Measurements from ENCODE around the gene PPM1H.

Gene PPM1H

DNA sequence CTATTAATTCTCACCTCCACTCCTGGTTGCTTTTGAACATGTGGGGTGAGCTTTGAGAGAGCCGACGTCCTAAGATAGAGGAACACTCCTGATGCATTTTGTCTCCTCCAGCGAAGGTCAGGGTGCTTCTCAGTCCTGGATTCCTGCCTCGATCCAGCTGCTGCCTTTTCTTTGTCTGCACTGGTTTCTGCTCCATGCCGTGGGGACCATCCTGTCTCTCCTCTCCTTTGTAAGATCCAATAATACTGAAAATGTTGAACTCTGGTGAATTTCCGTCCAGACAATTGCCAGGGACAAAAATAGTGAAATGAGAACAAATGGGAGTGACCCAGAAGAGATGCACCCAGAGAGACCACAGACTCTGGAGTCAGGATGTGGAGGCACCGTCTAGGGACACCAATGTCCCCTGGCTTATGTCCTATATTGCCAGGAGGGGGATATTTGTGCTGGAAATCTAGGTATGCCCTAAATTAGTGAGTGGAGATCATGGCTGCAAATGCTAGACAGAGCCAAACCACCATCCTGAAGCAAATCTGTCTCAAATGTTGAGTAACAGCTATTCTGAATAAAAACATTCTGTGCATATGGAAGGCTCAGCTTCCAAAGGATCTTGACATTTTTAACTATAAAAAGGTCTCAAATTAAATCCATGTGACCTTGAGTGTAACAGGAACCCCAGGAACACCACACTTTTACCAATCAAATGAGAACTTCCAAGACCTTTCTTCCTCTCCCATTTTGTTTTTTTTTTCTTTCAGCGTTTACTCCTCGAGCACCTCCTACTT is 170.9 kb downstream of the PPM1H start:
- ATAC-seq (ENCODE audit: insufficient read depth, low read depth) (no peak), DNase-seq (no peak)
- TF ChIP-seq EZH2 (IDR thresholded peaks at IDR 0.05; ENCODE audit: borderline replicate concordance, low read depth, low read length, severe bottlenecking) = no peak
- TF ChIP-seq, protein P1, sequence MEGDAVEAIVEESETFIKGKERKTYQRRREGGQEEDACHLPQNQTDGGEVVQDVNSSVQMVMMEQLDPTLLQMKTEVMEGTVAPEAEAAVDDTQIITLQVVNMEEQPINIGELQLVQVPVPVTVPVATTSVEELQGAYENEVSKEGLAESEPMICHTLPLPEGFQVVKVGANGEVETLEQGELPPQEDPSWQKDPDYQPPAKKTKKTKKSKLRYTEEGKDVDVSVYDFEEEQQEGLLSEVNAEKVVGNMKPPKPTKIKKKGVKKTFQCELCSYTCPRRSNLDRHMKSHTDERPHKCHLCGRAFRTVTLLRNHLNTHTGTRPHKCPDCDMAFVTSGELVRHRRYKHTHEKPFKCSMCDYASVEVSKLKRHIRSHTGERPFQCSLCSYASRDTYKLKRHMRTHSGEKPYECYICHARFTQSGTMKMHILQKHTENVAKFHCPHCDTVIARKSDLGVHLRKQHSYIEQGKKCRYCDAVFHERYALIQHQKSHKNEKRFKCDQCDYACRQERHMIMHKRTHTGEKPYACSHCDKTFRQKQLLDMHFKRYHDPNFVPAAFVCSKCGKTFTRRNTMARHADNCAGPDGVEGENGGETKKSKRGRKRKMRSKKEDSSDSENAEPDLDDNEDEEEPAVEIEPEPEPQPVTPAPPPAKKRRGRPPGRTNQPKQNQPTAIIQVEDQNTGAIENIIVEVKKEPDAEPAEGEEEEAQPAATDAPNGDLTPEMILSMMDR (IDR thresholded peaks at IDR 0.05; ENCODE audit: borderline replicate concordance, extremely low read depth, low read length, poor library complexity, severe bottlenecking) = no peak
- H3K36me3 ChIP-seq (ENCODE audit: insufficient read depth, low read length) = no peaks in the 10 kb centered on the region
- no peaks in the 10 kb centered on the region for H4K20me1 ChIP-seq (ENCODE audit: insufficient read depth, low read length)
- no peak overlapping the region for H3K4me2 ChIP-seq (ENCODE audit: insufficient read depth, low read length)
- H3K4me1 ChIP-seq (ENCODE audit: insufficient read depth, low read length) = no peaks in the 10 kb centered on the region
- no peak overlapping the region for H2AFZ ChIP-seq (ENCODE audit: low read depth, low read length)
- no peaks in the 10 kb centered on the region for H3K27me3 ChIP-seq (ENCODE audit: insufficient read depth, low read length, poor library complexity)
- H3K27ac ChIP-seq (ENCODE audit: low read length) = no peak overlapping the region
- no peak overlapping the region for H3K9ac ChIP-seq (ENCODE audit: low read depth, low read length)
- H3K79me2 ChIP-seq (ENCODE audit: insufficient read depth, low read length) = no peaks in the 10 kb centered on the region
- no peak overlapping the region for H3K4me3 ChIP-seq (ENCODE audit: low read depth in 1 of 2, low read length in 2 of 2)
- H3K9me3 ChIP-seq (ENCODE audit: insufficient read depth, low read length, severe bottlenecking) = no peaks in the 10 kb centered on the region

DNA sequence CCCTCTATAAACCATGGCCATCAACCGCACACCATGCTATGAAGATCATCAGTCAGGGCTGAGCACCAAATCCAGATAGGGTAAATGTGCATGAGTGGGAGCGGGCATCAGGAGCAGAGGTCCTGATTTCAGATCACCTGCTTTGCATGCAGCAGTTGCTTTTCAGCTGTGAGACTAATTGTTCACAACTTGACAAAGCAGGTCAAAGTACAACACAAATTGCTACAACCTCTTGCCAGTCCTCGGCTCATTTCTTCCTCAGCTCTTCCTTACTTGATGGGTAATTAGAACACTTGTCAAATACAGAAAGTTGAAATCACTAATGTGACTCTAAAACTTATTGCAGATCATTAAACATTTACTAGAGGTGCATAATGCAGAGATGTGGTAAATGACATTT is 171.6 kb downstream of the PPM1H start:
- Histone ChIP-seq H3K27ac (ENCODE audit: low read length) (no peak overlapping the region), H3K4me2 (ENCODE audit: insufficient read depth, low read length) (no peak overlapping the region), H3K4me1 (ENCODE audit: insufficient read depth, low read length) (no peaks in the 10 kb centered on the region), H3K4me3 (ENCODE audit: low read depth in 1 of 2, low read length in 2 of 2) (no peak overlapping the region), H3K27me3 (ENCODE audit: insufficient read depth, low read length, poor library complexity) (no peaks in the 10 kb centered on the region), H3K9ac (ENCODE audit: low read depth, low read length) (no peak overlapping the region), H3K79me2 (ENCODE audit: insufficient read depth, low read length) (no peaks in the 10 kb centered on the region), H4K20me1 (ENCODE audit: insufficient read depth, low read length) (no peaks in the 10 kb centered on the region), H2AFZ (ENCODE audit: low read depth, low read length) (no peak overlapping the region), H3K9me3 (ENCODE audit: insufficient read depth, low read length, severe bottlenecking) (no peaks in the 10 kb centered on the region), H3K36me3 (ENCODE audit: insufficient read depth, low read length) (no peaks in the 10 kb centered on the region)
- DNase-seq (no peak), ATAC-seq (ENCODE audit: insufficient read depth, low read depth) (no peak)
- TF ChIP-seq, protein P1 (IDR thresholded peaks at IDR 0.05; ENCODE audit: borderline replicate concordance, extremely low read depth, low read length, poor library complexity, severe bottlenecking) = no peak

DNA sequence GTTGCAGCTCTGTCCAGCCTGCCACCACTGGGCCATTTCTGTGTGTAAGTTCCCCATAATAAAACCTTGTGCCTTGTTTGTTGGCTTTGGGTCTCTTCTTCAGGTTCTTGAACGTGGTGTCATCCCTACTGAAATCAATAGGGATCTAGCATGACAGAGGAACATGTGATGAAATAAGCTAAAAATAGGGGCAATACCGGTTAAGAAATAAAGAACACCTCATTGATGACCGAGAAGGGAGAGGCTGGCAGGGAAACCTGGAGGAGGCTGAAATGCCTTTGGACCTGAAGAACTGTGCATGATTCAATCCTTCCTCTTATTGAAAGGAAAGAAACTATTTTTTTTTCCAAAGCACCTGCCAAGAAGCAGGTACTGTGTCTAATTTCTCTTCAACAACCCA is 172.3 kb downstream of the PPM1H start:
- Histone ChIP-seq H3K4me1 (ENCODE audit: insufficient read depth, low read length) (no peaks in the 10 kb centered on the region), H3K27me3 (ENCODE audit: insufficient read depth, low read length, poor library complexity) (no peaks in the 10 kb centered on the region), H3K9me3 (ENCODE audit: insufficient read depth, low read length, severe bottlenecking) (no peaks in the 10 kb centered on the region), H3K4me2 (ENCODE audit: insufficient read depth, low read length) (no peak overlapping the region), H3K36me3 (ENCODE audit: insufficient read depth, low read length) (no peaks in the 10 kb centered on the region), H2AFZ (ENCODE audit: low read depth, low read length) (no peak overlapping the region), H3K9ac (ENCODE audit: low read depth, low read length) (no peak overlapping the region), H3K4me3 (ENCODE audit: low read depth in 1 of 2, low read length in 2 of 2) (no peak overlapping the region), H4K20me1 (ENCODE audit: insufficient read depth, low read length) (no peaks in the 10 kb centered on the region), H3K27ac (ENCODE audit: low read length) (no peak overlapping the region), H3K79me2 (ENCODE audit: insufficient read depth, low read length) (no peaks in the 10 kb centered on the region)
- TF ChIP-seq, protein P1 (IDR thresholded peaks at IDR 0.05; ENCODE audit: borderline replicate concordance, extremely low read depth, low read length, poor library complexity, severe bottlenecking) = no peak
- no peak for TF ChIP-seq EZH2 (IDR thresholded peaks at IDR 0.05; ENCODE audit: borderline replicate concordance, low read depth, low read length, severe bottlenecking)
- no peak for ATAC-seq (ENCODE audit: insufficient read depth, low read depth)
- DNase-seq = no peak
